Astrocyte of the spinal cord (primary cell): Measurements from ENCODE around the gene CFAP69.

ENCODE experiments used
- DNase-seq: peaks from one replicate; pipeline ENCODE4 v3.0.0; 2011; ENCODE audit warnings: low read depth, low spot score
- H3K4me3 ChIP-seq: 2 replicates; pipeline ENCODE4 v1.5.1; 2011; ENCODE audit warnings: low read depth, mild to moderate bottlenecking, low read length, moderate library complexity
- CTCF ChIP-seq: IDR thresholded peaks from 2 replicates; pipeline ENCODE4 v1.5.1; 2012; ENCODE audit warnings: low read depth, mild to moderate bottlenecking, low read length, inconsistent platforms
- in situ Hi-C: cut with HindIII; loops from 2 replicates; pipeline ENCODE4 v1.10.0; 2017; ENCODE audit warnings: low sequenced_read_pairs

CFAP69 gene

GRCh38 chr7:90303241-90303640, 58.3 kb downstream of the CFAP69 start:
- H3K4me3 ChIP-seq = no peak overlapping the region
- in situ Hi-C loops = no loop called here
- no peak for TF ChIP-seq CTCF
- no peak for DNase-seq

GRCh38 chr7:90309872-90310271, 64.9 kb downstream of the CFAP69 start:
- in situ Hi-C loops = no loop called here
- no peak overlapping the region for H3K4me3 ChIP-seq
- DNase-seq = no peak

GRCh38 chr7:90311175-90311574, 66.2 kb downstream of the CFAP69 start:
- in situ Hi-C loops = no loop called here
- H3K4me3 ChIP-seq = no peak overlapping the region
- DNase-seq = no peak
- TF ChIP-seq CTCF = no peak

More at GRCh38 chr7:90309872-90310271, 64.9 kb downstream of the CFAP69 start:
- no peak for TF ChIP-seq CTCF

GRCh38 chr7:90312745-90313144, 67.8 kb downstream of the CFAP69 start:
- no peak for DNase-seq
- peak; percentile 33 for TF ChIP-seq CTCF
- no peak overlapping the region for H3K4me3 ChIP-seq
- in situ Hi-C loops = no loop called here

GRCh38 chr7:90313907-90314306, 68.9 kb downstream of the CFAP69 start:
- no peak overlapping the region for H3K4me3 ChIP-seq

GRCh38 chr7:90320014-90320413, 75.0 kb downstream of the CFAP69 start:
- H3K4me3 ChIP-seq = no peak overlapping the region
- no peak for TF ChIP-seq CTCF
- DNase-seq = no peak
- in situ Hi-C loops = no loop called here

More at GRCh38 chr7:90313907-90314306, 68.9 kb downstream of the CFAP69 start:
- no peak for TF ChIP-seq CTCF
- DNase-seq = no peak
- in situ Hi-C loops = no loop called here

GRCh38 chr7:90320418-90320800, 75.4 kb downstream of the CFAP69 start:
- peak overlapping the region; percentile 20 for H3K4me3 ChIP-seq

More at GRCh38 chr7:90320418-90320800, 75.4 kb downstream of the CFAP69 start:
- in situ Hi-C loops = no loop called here
- TF ChIP-seq CTCF = no peak
- no peak for DNase-seq
